HepG2 (cell line): ENCODE results near the gene DPP6.

Experiments used
- AGO2 ChIP-seq: fragments of 200-400 bp; formaldehyde crosslinking; optimal IDR thresholded peaks from 2 replicates; pipeline ENCODE3; 2017; ENCODE audit warnings: mild to moderate bottlenecking, low read depth, low read length, moderate library complexity
- CTCF ChIP-seq: sonication (generic); formaldehyde crosslinking; IDR thresholded peaks from 2 replicates; pipeline ENCODE4 v1.5.0; 2020; ENCODE audit warnings: mild to moderate bottlenecking, missing genetic modification reagents, moderate library complexity
- ZBTB21 ChIP-seq: sonication (generic); formaldehyde crosslinking; IDR thresholded peaks from 2 replicates; pipeline ENCODE4 v1.4.0; 2020; ENCODE audit warnings: missing genetic modification reagents
- ZNF768 ChIP-seq: sonication (generic); formaldehyde crosslinking; IDR thresholded peaks from 2 replicates; pipeline ENCODE4 v1.4.0; 2020; ENCODE audit warnings: missing genetic modification reagents
- ZNF776 ChIP-seq: sonication (generic); formaldehyde crosslinking; IDR thresholded peaks from 2 replicates; pipeline ENCODE4 v1.4.0; 2020; ENCODE audit warnings: mild to moderate bottlenecking, missing genetic modification reagents
- ZSCAN22 ChIP-seq: sonication (generic); formaldehyde crosslinking; IDR thresholded peaks from 2 replicates; pipeline ENCODE4 v1.4.0; 2020; ENCODE audit warnings: mild to moderate bottlenecking, missing genetic modification reagents
- TF ChIP-seq, protein P1 (sequence below): sonication (generic); formaldehyde crosslinking; IDR thresholded peaks from 2 replicates; pipeline ENCODE4 v1.5.1; 2020; ENCODE audit warnings: mild to moderate bottlenecking, missing genetic modification reagents, moderate library complexity

DNA sequence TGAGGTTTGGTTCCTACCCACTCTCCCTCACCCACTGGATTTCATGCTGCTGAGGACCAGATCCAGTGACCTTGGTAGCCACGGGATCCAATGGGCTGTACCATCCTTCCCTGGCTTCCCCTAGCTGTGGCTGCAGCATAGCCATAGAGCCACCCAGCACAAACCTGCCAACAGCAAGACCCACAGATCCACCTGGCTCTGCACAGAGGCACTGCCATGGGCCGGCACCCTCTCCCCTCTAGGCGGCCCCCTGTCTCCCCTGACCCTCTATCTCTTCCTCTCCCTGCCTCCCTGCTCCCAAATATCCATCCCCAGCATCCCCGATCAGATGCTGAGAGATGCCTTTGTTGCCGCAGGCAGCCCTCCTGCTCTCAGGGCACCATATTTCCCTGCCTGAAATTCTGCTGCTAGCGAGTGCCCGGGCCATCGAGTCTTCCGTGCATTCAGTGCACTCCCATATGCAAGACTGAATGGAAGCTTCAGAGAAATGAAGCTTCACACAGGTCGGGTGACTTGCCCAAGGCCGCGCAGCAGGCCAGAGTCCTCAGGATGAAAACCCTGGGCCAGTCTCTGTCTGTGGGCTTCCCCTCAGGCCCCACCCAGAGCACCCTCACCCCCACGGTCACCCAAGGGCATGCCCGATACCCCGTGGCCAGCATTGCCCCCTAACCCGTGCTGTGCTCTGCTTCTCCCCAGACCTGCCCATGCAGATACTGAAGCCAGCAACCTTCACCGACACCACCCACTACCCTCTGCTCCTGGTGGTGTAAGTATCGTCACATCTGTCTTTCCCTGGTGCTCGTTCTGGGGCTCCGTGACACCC, 819.9 kb downstream of the DPP6 start:
- TF ChIP-seq ZSCAN22 (CRISPR knock-in tag) (no peak), ZNF768 (CRISPR knock-in tag) (no peak), ZNF776 (CRISPR knock-in tag) (no peak), CTCF (CRISPR knock-in tag) (no peak), AGO2 (no peak), ZBTB21 (CRISPR knock-in tag) (no peak)
- TF ChIP-seq, protein P1, sequence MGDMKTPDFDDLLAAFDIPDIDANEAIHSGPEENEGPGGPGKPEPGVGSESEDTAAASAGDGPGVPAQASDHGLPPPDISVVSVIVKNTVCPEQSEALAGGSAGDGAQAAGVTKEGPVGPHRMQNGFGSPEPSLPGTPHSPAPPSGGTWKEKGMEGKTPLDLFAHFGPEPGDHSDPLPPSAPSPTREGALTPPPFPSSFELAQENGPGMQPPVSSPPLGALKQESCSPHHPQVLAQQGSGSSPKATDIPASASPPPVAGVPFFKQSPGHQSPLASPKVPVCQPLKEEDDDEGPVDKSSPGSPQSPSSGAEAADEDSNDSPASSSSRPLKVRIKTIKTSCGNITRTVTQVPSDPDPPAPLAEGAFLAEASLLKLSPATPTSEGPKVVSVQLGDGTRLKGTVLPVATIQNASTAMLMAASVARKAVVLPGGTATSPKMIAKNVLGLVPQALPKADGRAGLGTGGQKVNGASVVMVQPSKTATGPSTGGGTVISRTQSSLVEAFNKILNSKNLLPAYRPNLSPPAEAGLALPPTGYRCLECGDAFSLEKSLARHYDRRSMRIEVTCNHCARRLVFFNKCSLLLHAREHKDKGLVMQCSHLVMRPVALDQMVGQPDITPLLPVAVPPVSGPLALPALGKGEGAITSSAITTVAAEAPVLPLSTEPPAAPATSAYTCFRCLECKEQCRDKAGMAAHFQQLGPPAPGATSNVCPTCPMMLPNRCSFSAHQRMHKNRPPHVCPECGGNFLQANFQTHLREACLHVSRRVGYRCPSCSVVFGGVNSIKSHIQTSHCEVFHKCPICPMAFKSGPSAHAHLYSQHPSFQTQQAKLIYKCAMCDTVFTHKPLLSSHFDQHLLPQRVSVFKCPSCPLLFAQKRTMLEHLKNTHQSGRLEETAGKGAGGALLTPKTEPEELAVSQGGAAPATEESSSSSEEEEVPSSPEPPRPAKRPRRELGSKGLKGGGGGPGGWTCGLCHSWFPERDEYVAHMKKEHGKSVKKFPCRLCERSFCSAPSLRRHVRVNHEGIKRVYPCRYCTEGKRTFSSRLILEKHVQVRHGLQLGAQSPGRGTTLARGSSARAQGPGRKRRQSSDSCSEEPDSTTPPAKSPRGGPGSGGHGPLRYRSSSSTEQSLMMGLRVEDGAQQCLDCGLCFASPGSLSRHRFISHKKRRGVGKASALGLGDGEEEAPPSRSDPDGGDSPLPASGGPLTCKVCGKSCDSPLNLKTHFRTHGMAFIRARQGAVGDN (CRISPR knock-in tag) = no peak
